Progenitor cell of endocrine pancreas (in vitro differentiated cells): Measurements from ENCODE around the gene MTA3. TPM values are rescaled to one million over a fixed set of nuclear protein-coding genes. Genes with fewer than 3 reads are reported as not detected.

Source experiments
- DNase-seq: peaks from one replicate; pipeline ENCODE4 v3.0.0; 2021; ENCODE audit warnings: low spot score; ENCODE audit not compliant: unreplicated experiment
- H3K27ac Mint-ChIP-seq: 2 replicates; pipeline ENCODE4 v1.8.0; 2021; ENCODE audit warnings: mild to moderate bottlenecking, moderate library complexity, mixed read lengths
- H3K27me3 Mint-ChIP-seq: 2 replicates; pipeline ENCODE4 v1.8.0; 2021; ENCODE audit warnings: mixed read lengths
- H3K36me3 Mint-ChIP-seq: 2 replicates; pipeline ENCODE4 v1.8.0; 2022; ENCODE audit warnings: mixed read lengths; ENCODE audit not compliant: insufficient read depth
- H3K4me1 Mint-ChIP-seq: 2 replicates; pipeline ENCODE4 v1.8.0; 2021; ENCODE audit warnings: low read depth, mixed read lengths
- H3K4me3 Mint-ChIP-seq: 2 replicates; pipeline ENCODE4 v1.8.0; 2021; ENCODE audit warnings: low read depth, mild to moderate bottlenecking, moderate library complexity, mixed read lengths
- H3K9me3 Mint-ChIP-seq: 2 replicates; pipeline ENCODE4 v1.8.0; 2021; ENCODE audit warnings: low read depth, mixed read lengths
- CTCF ChIP-seq: fragments of 200-600 bp; sonication (generic); IDR thresholded peaks from one replicate; pipeline ENCODE4 v1.5.0; 2021; ENCODE audit warnings: antibody characterized with exemption, mild to moderate bottlenecking; ENCODE audit not compliant: unreplicated experiment
- total RNA-seq: library from RNA; stranded (reverse); gene quantifications from 2 replicates; pipeline ENCODE4 v1.2.1, GENCODE V29; 2021

MTA3 gene
- total RNA-seq, 1 donor from 2014 or later = 96.0 TPM

DNA sequence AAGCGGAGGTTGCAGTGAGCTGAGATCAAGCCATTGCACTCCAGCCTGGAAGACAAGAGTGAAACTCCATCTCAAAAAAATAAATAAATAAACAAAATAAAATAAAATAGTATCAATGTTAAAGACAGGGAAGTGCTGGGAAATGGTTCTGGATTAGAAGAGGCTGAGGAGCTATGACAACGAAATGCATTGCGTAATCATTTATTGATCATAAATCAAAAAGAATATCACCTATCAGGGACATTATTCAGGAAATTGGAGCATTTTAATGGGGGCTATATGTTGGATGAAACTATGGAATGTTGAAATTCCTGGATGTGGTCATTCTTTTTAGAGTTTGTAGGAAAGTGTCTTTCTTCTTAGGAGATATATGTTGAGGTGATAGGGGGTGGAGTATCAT lies 30.9 kb upstream of the MTA3 start:
- no peak for DNase-seq
- no peak overlapping the region for H3K27ac Mint-ChIP-seq
- no peaks in the 10 kb centered on the region for H3K4me1 Mint-ChIP-seq
- H3K36me3 Mint-ChIP-seq = peaks cover 1% of the 10 kb centered on the region
- peaks cover 4% of the 10 kb centered on the region for H3K9me3 Mint-ChIP-seq
- no peak overlapping the region for H3K4me3 Mint-ChIP-seq
- H3K27me3 Mint-ChIP-seq = no peaks in the 10 kb centered on the region
- TF ChIP-seq CTCF = no peak

- no peak overlapping the region for H3K4me3 Mint-ChIP-seq
- H3K27ac Mint-ChIP-seq = no peak overlapping the region
- TF ChIP-seq CTCF = no peak
- H3K36me3 Mint-ChIP-seq = no peaks in the 10 kb centered on the region
- peaks cover 9% of the 10 kb centered on the region for H3K4me1 Mint-ChIP-seq
- H3K9me3 Mint-ChIP-seq = no peaks in the 10 kb centered on the region
- no peak for DNase-seq
- H3K27me3 Mint-ChIP-seq = peaks cover 4% of the 10 kb centered on the region
Observed at GRCh38 chr2:42542871-42543270, 25.6 kb upstream of the MTA3 start.

GRCh38 chr2:42545023-42545721 lies 23.3 kb upstream of the MTA3 start:
- Mint-ChIP-seq H3K27ac (no peak overlapping the region), H3K36me3 (no peaks in the 10 kb centered on the region), H3K27me3 (peaks cover 4% of the 10 kb centered on the region), H3K9me3 (no peaks in the 10 kb centered on the region), H3K4me1 (peaks cover 9% of the 10 kb centered on the region), H3K4me3 (no peak overlapping the region)
- TF ChIP-seq CTCF = no peak
- DNase-seq = no peak

GRCh38 chr2:42545841-42546390 lies 22.5 kb upstream of the MTA3 start:
- no peaks in the 10 kb centered on the region for H3K36me3 Mint-ChIP-seq
- peaks cover 9% of the 10 kb centered on the region for H3K4me1 Mint-ChIP-seq
- H3K9me3 Mint-ChIP-seq = no peaks in the 10 kb centered on the region
- peaks cover 4% of the 10 kb centered on the region for H3K27me3 Mint-ChIP-seq
- H3K27ac Mint-ChIP-seq = no peak overlapping the region
- no peak for TF ChIP-seq CTCF
- H3K4me3 Mint-ChIP-seq = no peak overlapping the region
- no peak for DNase-seq

DNA sequence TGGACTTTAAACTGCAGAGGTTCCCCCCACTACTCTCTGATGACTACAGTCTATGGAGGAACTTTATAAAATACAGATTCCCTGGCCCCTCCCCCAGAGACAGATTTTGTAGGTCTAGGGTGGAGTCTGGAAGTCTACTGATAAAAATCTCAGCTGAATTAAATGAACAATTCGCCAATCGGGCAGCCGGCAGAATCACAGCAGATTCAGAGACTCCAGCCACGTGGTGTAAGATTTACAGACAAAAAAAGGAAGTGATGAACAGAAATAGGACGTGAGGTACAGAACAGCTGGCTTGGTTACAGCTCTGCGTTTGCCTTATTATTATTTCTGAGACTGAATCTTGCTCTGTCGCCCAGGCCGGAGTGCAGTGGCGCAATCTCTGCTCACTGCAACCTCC lies 21.4 kb upstream of the MTA3 start:
- no peak overlapping the region for H3K27ac Mint-ChIP-seq
- peaks cover 4% of the 10 kb centered on the region for H3K27me3 Mint-ChIP-seq
- TF ChIP-seq CTCF = no peak
- peaks cover 9% of the 10 kb centered on the region for H3K4me1 Mint-ChIP-seq
- no peaks in the 10 kb centered on the region for H3K36me3 Mint-ChIP-seq
- DNase-seq = no peak
- no peaks in the 10 kb centered on the region for H3K9me3 Mint-ChIP-seq
- no peak overlapping the region for H3K4me3 Mint-ChIP-seq
